ENCODE results near the gene GNAI1. TPM values are rescaled to one million over a fixed set of nuclear protein-coding genes. Genes with fewer than 3 reads are reported as not detected.

The GNAI1 gene
- total and polyA plus RNA-seq, 10 of the 15 experiments (the other 5 are each of a cell fraction or from before 2014, with no cell fraction given) = not detected

- no peak for TF ChIP-seq CTCF (IDR thresholded peaks at IDR 0.05 in 2 of 3, conservative IDR thresholded peaks at IDR 0.05 in 1 of 3; ENCODE audit: control insufficient read depth in 2 of 3, extremely low read depth in 1 of 3, insufficient read depth in 1 of 3, low read depth in 3 of 3, low read length in 3 of 3)
- TF ChIP-seq ZNF384 (IDR thresholded peaks at IDR 0.05; ENCODE audit: borderline replicate concordance, low read depth, low read length) = no peak
- TF ChIP-seq IKZF1 (conservative IDR thresholded peaks at IDR 0.05) = no peak
These were observed 75.8 kb downstream of the GNAI1 start (continued) for GRCh38 chr7:80210400-80210799.

GRCh38 chr7:80213814-80214213, 79.2 kb downstream of the GNAI1 start:
- in situ Hi-C loops (cut with MboI) (no loop called here), intact Hi-C loops (cut with micrococcal nuclease; ENCODE audit: unreplicated experiment) (no loop called here)
- DNase-seq (ENCODE audit: low read depth, low spot score) = no peak
- TF ChIP-seq MXI1 (IDR thresholded peaks at IDR 0.05; ENCODE audit: low read depth, low read length) (no peak), MAX (IDR thresholded peaks at IDR 0.05; ENCODE audit: low read depth, low read length) (no peak)
- H3K4me2 ChIP-seq (ENCODE audit: control insufficient read depth, insufficient read depth) = no peak overlapping the region
- SMC1A ChIA-PET (ENCODE audit: uncharacterized antibody, unreplicated experiment) = interaction anchor here (0.6 to 2.1 kb wide), 2 partner anchors 13 to 16 kb away, joined by 3 to 5 read pairs; no protein-coding TSS in a partner anchor
- no peak overlapping the region for H3K27ac ChIP-seq (ENCODE audit: control insufficient read depth, insufficient read depth)
- no peak for ATAC-seq
- no peaks in the 10 kb centered on the region for H3K27me3 ChIP-seq (replicated peaks in 1 of 2; ENCODE audit: control insufficient read depth in 2 of 2, insufficient read depth in 2 of 2, low read length in 1 of 2)
- no peaks in the 10 kb centered on the region for H3K9me3 ChIP-seq (replicated peaks; ENCODE audit: control insufficient read depth, insufficient read depth, low read length)
- FAIRE-seq = no peak
- no peaks in the 10 kb centered on the region for H4K20me1 ChIP-seq (ENCODE audit: control insufficient read depth, insufficient read depth)
- BruUV-seq (replicated peaks) = no TSS peak
- CTCF ChIA-PET = no interaction called here
- no peak overlapping the region for H2AFZ ChIP-seq (ENCODE audit: control insufficient read depth, low read depth, low read length)
- no peak overlapping the region for H3K9ac ChIP-seq (ENCODE audit: control insufficient read depth, insufficient read depth, low read length)
- H3K4me3 ChIP-seq = no peak overlapping the region
- H3K79me2 ChIP-seq (ENCODE audit: control insufficient read depth, insufficient read depth, low read length) = no peaks in the 10 kb centered on the region
- POLR2A ChIA-PET = no interaction called here
- RAD21 ChIA-PET (ENCODE audit: unreplicated experiment) = no interaction called here
- H3K4me1 ChIP-seq (ENCODE audit: control insufficient read depth, insufficient read depth, low read length) = no peaks in the 10 kb centered on the region
- 38% methylated on average over 4 of the region's 4 CpGs for WGBS (ENCODE audit: insufficient coverage, insufficient replicate concordance, low lambda C conversion rate, missing lambda C conversion rate)
- no peaks in the 10 kb centered on the region for H3K36me3 ChIP-seq (ENCODE audit: control insufficient read depth in 2 of 2, insufficient read depth in 2 of 2, low read length in 1 of 2)

All from GM12878 (cell line).